ENCODE data around the gene LINGO1.

LINGO1 gene

GRCh38 chr15:77627581-77627980 lies 5.1 kb downstream of the LINGO1 start:
- TF ChIP-seq POLR2A (IDR thresholded peaks at IDR 0.05; ENCODE audit: low read depth, low read length) (no peak), TAF1 (IDR thresholded peaks at IDR 0.05; ENCODE audit: low read depth, low read length) (no peak), POLR2AphosphoS5 (IDR thresholded peaks at IDR 0.05; ENCODE audit: low read depth, low read length) (no peak), PAX5 (IDR thresholded peaks at IDR 0.05; ENCODE audit: insufficient read depth, low read length, severe bottlenecking) (no peak), SPI1 (IDR thresholded peaks at IDR 0.05; ENCODE audit: low read depth, low read length) (no peak), POU2F2 (IDR thresholded peaks at IDR 0.05; ENCODE audit: low read depth, low read length) (no peak)
- DNase-seq (ENCODE audit: insufficient read length, low spot score) (no peak), FAIRE-seq (no peak)

- TF ChIP-seq TAF1 (IDR thresholded peaks at IDR 0.05; ENCODE audit: low read depth, low read length) (no peak), PAX5 (IDR thresholded peaks at IDR 0.05; ENCODE audit: insufficient read depth, low read length, severe bottlenecking) (no peak), POLR2AphosphoS5 (IDR thresholded peaks at IDR 0.05; ENCODE audit: low read depth, low read length) (no peak), POLR2A (IDR thresholded peaks at IDR 0.05; ENCODE audit: low read depth, low read length) (no peak), SPI1 (IDR thresholded peaks at IDR 0.05; ENCODE audit: low read depth, low read length) (no peak), POU2F2 (IDR thresholded peaks at IDR 0.05; ENCODE audit: low read depth, low read length) (no peak)
- no peak for FAIRE-seq
- DNase-seq (ENCODE audit: insufficient read length, low spot score) = no peak
Measured at GRCh38 chr15:77627067-77627466, 5.6 kb downstream of the LINGO1 start.

GRCh38 chr15:77626002-77626401 lies 6.7 kb downstream of the LINGO1 start:
- no peak for FAIRE-seq
- TF ChIP-seq POLR2A (IDR thresholded peaks at IDR 0.05; ENCODE audit: low read depth, low read length) (no peak), TAF1 (IDR thresholded peaks at IDR 0.05; ENCODE audit: low read depth, low read length) (no peak)
- DNase-seq (ENCODE audit: insufficient read length, low spot score) = no peak

GRCh38 chr15:77625376-77625775 lies 7.3 kb downstream of the LINGO1 start:
- no peak for TF ChIP-seq POLR2AphosphoS5 (IDR thresholded peaks at IDR 0.05; ENCODE audit: low read depth, low read length)
- no peak for TF ChIP-seq PAX5 (IDR thresholded peaks at IDR 0.05; ENCODE audit: insufficient read depth, low read length, severe bottlenecking)
- no peak for TF ChIP-seq POU2F2 (IDR thresholded peaks at IDR 0.05; ENCODE audit: low read depth, low read length)
- TF ChIP-seq TAF1 (IDR thresholded peaks at IDR 0.05; ENCODE audit: low read depth, low read length) = no peak
- no peak for TF ChIP-seq POLR2A (IDR thresholded peaks at IDR 0.05; ENCODE audit: low read depth, low read length)
- TF ChIP-seq SPI1 (IDR thresholded peaks at IDR 0.05; ENCODE audit: low read depth, low read length) = no peak
- DNase-seq (ENCODE audit: insufficient read length, low spot score) (no peak), FAIRE-seq (no peak)

- TF ChIP-seq POU2F2 (IDR thresholded peaks at IDR 0.05; ENCODE audit: low read depth, low read length) (no peak), POLR2AphosphoS5 (IDR thresholded peaks at IDR 0.05; ENCODE audit: low read depth, low read length) (no peak), POLR2A (IDR thresholded peaks at IDR 0.05; ENCODE audit: low read depth, low read length) (no peak), SPI1 (IDR thresholded peaks at IDR 0.05; ENCODE audit: low read depth, low read length) (no peak), PAX5 (IDR thresholded peaks at IDR 0.05; ENCODE audit: insufficient read depth, low read length, severe bottlenecking) (no peak), TAF1 (IDR thresholded peaks at IDR 0.05; ENCODE audit: low read depth, low read length) (no peak)
- FAIRE-seq = no peak
- DNase-seq (ENCODE audit: insufficient read length, low spot score) = no peak
Measured at GRCh38 chr15:77624868-77625267, 7.8 kb downstream of the LINGO1 start.

- no peak for FAIRE-seq
Measured at GRCh38 chr15:77623755-77624524, 8.8 kb downstream of the LINGO1 start.

GRCh38 chr15:77622934-77623754 lies 9.6 kb downstream of the LINGO1 start:
- DNase-seq (ENCODE audit: insufficient read length, low spot score) (no peak), FAIRE-seq (no peak)
- TF ChIP-seq POLR2A (IDR thresholded peaks at IDR 0.05; ENCODE audit: low read depth, low read length) (no peak), POLR2AphosphoS5 (IDR thresholded peaks at IDR 0.05; ENCODE audit: low read depth, low read length) (no peak), POU2F2 (IDR thresholded peaks at IDR 0.05; ENCODE audit: low read depth, low read length) (no peak), PAX5 (IDR thresholded peaks at IDR 0.05; ENCODE audit: insufficient read depth, low read length, severe bottlenecking) (no peak), TAF1 (IDR thresholded peaks at IDR 0.05; ENCODE audit: low read depth, low read length) (no peak), SPI1 (IDR thresholded peaks at IDR 0.05; ENCODE audit: low read depth, low read length) (no peak)

More at GRCh38 chr15:77623755-77624524, 8.8 kb downstream of the LINGO1 start:
- DNase-seq (ENCODE audit: insufficient read length, low spot score) = no peak
- no peak for TF ChIP-seq POLR2AphosphoS5 (IDR thresholded peaks at IDR 0.05; ENCODE audit: low read depth, low read length)
- TF ChIP-seq PAX5 (IDR thresholded peaks at IDR 0.05; ENCODE audit: insufficient read depth, low read length, severe bottlenecking) = no peak
- no peak for TF ChIP-seq SPI1 (IDR thresholded peaks at IDR 0.05; ENCODE audit: low read depth, low read length)
- TF ChIP-seq POLR2A (IDR thresholded peaks at IDR 0.05; ENCODE audit: low read depth, low read length) = no peak
- no peak for TF ChIP-seq POU2F2 (IDR thresholded peaks at IDR 0.05; ENCODE audit: low read depth, low read length)
- TF ChIP-seq TAF1 (IDR thresholded peaks at IDR 0.05; ENCODE audit: low read depth, low read length) = no peak

GRCh38 chr15:77622209-77622933 lies 10.3 kb downstream of the LINGO1 start:
- TF ChIP-seq PAX5 (IDR thresholded peaks at IDR 0.05; ENCODE audit: insufficient read depth, low read length, severe bottlenecking) (no peak), TAF1 (IDR thresholded peaks at IDR 0.05; ENCODE audit: low read depth, low read length) (no peak), POLR2AphosphoS5 (IDR thresholded peaks at IDR 0.05; ENCODE audit: low read depth, low read length) (no peak), POLR2A (IDR thresholded peaks at IDR 0.05; ENCODE audit: low read depth, low read length) (no peak), SPI1 (IDR thresholded peaks at IDR 0.05; ENCODE audit: low read depth, low read length) (no peak), POU2F2 (IDR thresholded peaks at IDR 0.05; ENCODE audit: low read depth, low read length) (no peak)
- DNase-seq (ENCODE audit: insufficient read length, low spot score) = no peak
- no peak for FAIRE-seq

- FAIRE-seq = no peak
Measured at GRCh38 chr15:77621847-77622208, 10.9 kb downstream of the LINGO1 start.

More at GRCh38 chr15:77621847-77622208, 10.9 kb downstream of the LINGO1 start:
- DNase-seq (ENCODE audit: insufficient read length, low spot score) = no peak
- TF ChIP-seq POLR2AphosphoS5 (IDR thresholded peaks at IDR 0.05; ENCODE audit: low read depth, low read length) = no peak
- no peak for TF ChIP-seq SPI1 (IDR thresholded peaks at IDR 0.05; ENCODE audit: low read depth, low read length)
- no peak for TF ChIP-seq TAF1 (IDR thresholded peaks at IDR 0.05; ENCODE audit: low read depth, low read length)
- no peak for TF ChIP-seq PAX5 (IDR thresholded peaks at IDR 0.05; ENCODE audit: insufficient read depth, low read length, severe bottlenecking)
- no peak for TF ChIP-seq POU2F2 (IDR thresholded peaks at IDR 0.05; ENCODE audit: low read depth, low read length)
- no peak for TF ChIP-seq POLR2A (IDR thresholded peaks at IDR 0.05; ENCODE audit: low read depth, low read length)
